Neural cell (in vitro differentiated cells): ENCODE results near the gene SLC24A1.

ENCODE experiments used
- CTCF ChIP-seq: fragments of 450-650 bp; IDR thresholded peaks from 2 replicates; pipeline ENCODE4 v1.5.1; 2014; ENCODE audit warnings: antibody characterized with exemption, mild to moderate bottlenecking, moderate library complexity; ENCODE audit not compliant: poor library complexity, severe bottlenecking
- EP300 ChIP-seq: fragments of 450-650 bp; conservative IDR thresholded peaks from 2 replicates; pipeline ENCODE4 v1.6.1; 2014; ENCODE audit warnings: antibody characterized with exemption, mild to moderate bottlenecking, moderate library complexity; ENCODE audit not compliant: poor library complexity, severe bottlenecking
- EZH2 ChIP-seq: fragments of 200-600, 300-800 bp; shearing (Covaris generic), sonication (generic); IDR thresholded peaks from 2 replicates; pipeline ENCODE4 v1.6.1; 2014; ENCODE audit warnings: antibody characterized with exemption, low read length, borderline replicate concordance, mild to moderate bottlenecking; ENCODE audit not compliant: insufficient read depth, poor library complexity, severe bottlenecking
- MXI1 ChIP-seq: fragments of 450-650 bp; conservative IDR thresholded peaks from 2 replicates; pipeline ENCODE4 v1.6.1; 2014; ENCODE audit warnings: antibody characterized with exemption, mild to moderate bottlenecking; ENCODE audit not compliant: poor library complexity, severe bottlenecking
- POLR2AphosphoS5 ChIP-seq: IDR thresholded peaks from 2 replicates; pipeline ENCODE4 v1.6.1; 2012
- RAD21 ChIP-seq: fragments of 450-650 bp; conservative IDR thresholded peaks from 2 replicates; pipeline ENCODE4 v1.6.1; 2014; ENCODE audit warnings: antibody characterized with exemption, mild to moderate bottlenecking, moderate library complexity
- SMC3 ChIP-seq: fragments of 450-650 bp; conservative IDR thresholded peaks from 2 replicates; pipeline ENCODE4 v1.6.1; 2014; ENCODE audit warnings: antibody characterized with exemption, mild to moderate bottlenecking, moderate library complexity; ENCODE audit not compliant: poor library complexity
- TAF1 ChIP-seq: IDR thresholded peaks from 2 replicates; pipeline ENCODE4 v1.6.1; 2012; ENCODE audit warnings: low read depth
- TF ChIP-seq, protein P1 (sequence below): IDR thresholded peaks from 2 replicates; pipeline ENCODE4 v1.6.1; 2012; ENCODE audit warnings: borderline replicate concordance

- no peak for TF ChIP-seq CTCF
- TF ChIP-seq TAF1, result no peak
- TF ChIP-seq EZH2, result no peak
- TF ChIP-seq POLR2AphosphoS5, result no peak
- TF ChIP-seq MXI1, result no peak
- TF ChIP-seq EP300, result no peak
- no peak for TF ChIP-seq RAD21
- TF ChIP-seq, protein P1, sequence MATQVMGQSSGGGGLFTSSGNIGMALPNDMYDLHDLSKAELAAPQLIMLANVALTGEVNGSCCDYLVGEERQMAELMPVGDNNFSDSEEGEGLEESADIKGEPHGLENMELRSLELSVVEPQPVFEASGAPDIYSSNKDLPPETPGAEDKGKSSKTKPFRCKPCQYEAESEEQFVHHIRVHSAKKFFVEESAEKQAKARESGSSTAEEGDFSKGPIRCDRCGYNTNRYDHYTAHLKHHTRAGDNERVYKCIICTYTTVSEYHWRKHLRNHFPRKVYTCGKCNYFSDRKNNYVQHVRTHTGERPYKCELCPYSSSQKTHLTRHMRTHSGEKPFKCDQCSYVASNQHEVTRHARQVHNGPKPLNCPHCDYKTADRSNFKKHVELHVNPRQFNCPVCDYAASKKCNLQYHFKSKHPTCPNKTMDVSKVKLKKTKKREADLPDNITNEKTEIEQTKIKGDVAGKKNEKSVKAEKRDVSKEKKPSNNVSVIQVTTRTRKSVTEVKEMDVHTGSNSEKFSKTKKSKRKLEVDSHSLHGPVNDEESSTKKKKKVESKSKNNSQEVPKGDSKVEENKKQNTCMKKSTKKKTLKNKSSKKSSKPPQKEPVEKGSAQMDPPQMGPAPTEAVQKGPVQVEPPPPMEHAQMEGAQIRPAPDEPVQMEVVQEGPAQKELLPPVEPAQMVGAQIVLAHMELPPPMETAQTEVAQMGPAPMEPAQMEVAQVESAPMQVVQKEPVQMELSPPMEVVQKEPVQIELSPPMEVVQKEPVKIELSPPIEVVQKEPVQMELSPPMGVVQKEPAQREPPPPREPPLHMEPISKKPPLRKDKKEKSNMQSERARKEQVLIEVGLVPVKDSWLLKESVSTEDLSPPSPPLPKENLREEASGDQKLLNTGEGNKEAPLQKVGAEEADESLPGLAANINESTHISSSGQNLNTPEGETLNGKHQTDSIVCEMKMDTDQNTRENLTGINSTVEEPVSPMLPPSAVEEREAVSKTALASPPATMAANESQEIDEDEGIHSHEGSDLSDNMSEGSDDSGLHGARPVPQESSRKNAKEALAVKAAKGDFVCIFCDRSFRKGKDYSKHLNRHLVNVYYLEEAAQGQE, result no peak
- TF ChIP-seq SMC3, result no peak
Measured at GRCh38 chr15:65675551-65675950, 53.8 kb downstream of the SLC24A1 start.
